ENCODE measurements around the gene CROCC. TPM values are rescaled to one million over a fixed set of nuclear protein-coding genes. Genes with fewer than 3 reads are reported as not detected.

Gene CROCC
- total and polyA plus RNA-seq, 9 of the 15 experiments (the other 6 are each of a cell fraction or from before 2014, with no cell fraction given) = 0.17 to 15.4 (median 7.6) TPM

DNA sequence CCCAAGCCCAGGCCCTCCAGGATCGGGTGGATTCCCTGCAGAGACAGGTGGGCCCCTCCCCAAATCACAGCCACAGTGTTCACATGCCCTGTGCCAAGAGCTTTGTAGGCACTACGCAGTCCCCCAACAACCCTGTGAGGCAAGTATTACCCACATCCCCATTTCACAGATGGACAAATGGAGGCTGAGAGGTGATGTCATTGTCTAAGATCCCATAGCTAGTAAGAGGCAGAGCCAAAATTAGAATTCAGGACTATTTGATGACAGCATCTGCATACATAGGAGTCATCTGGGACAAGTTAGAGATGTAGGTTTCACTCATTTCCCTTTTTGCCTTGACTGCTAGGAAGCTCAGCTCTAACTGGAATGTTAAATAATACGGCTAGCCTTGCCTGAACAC is 46.6 kb downstream of the CROCC start (continued):
- TF ChIP-seq, protein P1, sequence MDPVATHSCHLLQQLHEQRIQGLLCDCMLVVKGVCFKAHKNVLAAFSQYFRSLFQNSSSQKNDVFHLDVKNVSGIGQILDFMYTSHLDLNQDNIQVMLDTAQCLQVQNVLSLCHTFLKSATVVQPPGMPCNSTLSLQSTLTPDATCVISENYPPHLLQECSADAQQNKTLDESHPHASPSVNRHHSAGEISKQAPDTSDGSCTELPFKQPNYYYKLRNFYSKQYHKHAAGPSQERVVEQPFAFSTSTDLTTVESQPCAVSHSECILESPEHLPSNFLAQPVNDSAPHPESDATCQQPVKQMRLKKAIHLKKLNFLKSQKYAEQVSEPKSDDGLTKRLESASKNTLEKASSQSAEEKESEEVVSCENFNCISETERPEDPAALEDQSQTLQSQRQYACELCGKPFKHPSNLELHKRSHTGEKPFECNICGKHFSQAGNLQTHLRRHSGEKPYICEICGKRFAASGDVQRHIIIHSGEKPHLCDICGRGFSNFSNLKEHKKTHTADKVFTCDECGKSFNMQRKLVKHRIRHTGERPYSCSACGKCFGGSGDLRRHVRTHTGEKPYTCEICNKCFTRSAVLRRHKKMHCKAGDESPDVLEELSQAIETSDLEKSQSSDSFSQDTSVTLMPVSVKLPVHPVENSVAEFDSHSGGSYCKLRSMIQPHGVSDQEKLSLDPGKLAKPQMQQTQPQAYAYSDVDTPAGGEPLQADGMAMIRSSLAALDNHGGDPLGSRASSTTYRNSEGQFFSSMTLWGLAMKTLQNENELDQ (CRISPR knock-in tag; IDR thresholded peaks at IDR 0.05; ENCODE audit: borderline replicate concordance) = no peak
- TF ChIP-seq RCOR1 (IDR thresholded peaks at IDR 0.05; ENCODE audit: borderline replicate concordance in 1 of 2, low read depth in 2 of 2, low read length in 2 of 2) = peak in 1 of 2 experiments; percentile 13; a peak in 1 of 4 replicates
- TF ChIP-seq JUND (IDR thresholded peaks at IDR 0.05; ENCODE audit: borderline replicate concordance, low read depth, low read length) = 0 out of 2 replicates have a peak, but pooled peaks have one; percentile 20
- TF ChIP-seq JUND (tag; IDR thresholded peaks at IDR 0.05; ENCODE audit: borderline replicate concordance, low read depth, low read length) = peak; percentile 65; the same call in 2 of the 3 replicates
- no peak for TF ChIP-seq KHSRP (IDR thresholded peaks at IDR 0.05)
- no peak for TF ChIP-seq GATAD2B (IDR thresholded peaks at IDR 0.05; ENCODE audit: borderline replicate concordance)
- no peak for TF ChIP-seq ZNF408 (CRISPR knock-in tag; IDR thresholded peaks at IDR 0.05; ENCODE audit: low read depth)
- TF ChIP-seq ZEB2 (IDR thresholded peaks at IDR 0.05) = no peak
- TF ChIP-seq SIX5 (IDR thresholded peaks at IDR 0.05; ENCODE audit: borderline replicate concordance in 1 of 2, insufficient read depth in 1 of 2, low read depth in 1 of 2, low read length in 2 of 2) = no peak
- TF ChIP-seq, protein P2, sequence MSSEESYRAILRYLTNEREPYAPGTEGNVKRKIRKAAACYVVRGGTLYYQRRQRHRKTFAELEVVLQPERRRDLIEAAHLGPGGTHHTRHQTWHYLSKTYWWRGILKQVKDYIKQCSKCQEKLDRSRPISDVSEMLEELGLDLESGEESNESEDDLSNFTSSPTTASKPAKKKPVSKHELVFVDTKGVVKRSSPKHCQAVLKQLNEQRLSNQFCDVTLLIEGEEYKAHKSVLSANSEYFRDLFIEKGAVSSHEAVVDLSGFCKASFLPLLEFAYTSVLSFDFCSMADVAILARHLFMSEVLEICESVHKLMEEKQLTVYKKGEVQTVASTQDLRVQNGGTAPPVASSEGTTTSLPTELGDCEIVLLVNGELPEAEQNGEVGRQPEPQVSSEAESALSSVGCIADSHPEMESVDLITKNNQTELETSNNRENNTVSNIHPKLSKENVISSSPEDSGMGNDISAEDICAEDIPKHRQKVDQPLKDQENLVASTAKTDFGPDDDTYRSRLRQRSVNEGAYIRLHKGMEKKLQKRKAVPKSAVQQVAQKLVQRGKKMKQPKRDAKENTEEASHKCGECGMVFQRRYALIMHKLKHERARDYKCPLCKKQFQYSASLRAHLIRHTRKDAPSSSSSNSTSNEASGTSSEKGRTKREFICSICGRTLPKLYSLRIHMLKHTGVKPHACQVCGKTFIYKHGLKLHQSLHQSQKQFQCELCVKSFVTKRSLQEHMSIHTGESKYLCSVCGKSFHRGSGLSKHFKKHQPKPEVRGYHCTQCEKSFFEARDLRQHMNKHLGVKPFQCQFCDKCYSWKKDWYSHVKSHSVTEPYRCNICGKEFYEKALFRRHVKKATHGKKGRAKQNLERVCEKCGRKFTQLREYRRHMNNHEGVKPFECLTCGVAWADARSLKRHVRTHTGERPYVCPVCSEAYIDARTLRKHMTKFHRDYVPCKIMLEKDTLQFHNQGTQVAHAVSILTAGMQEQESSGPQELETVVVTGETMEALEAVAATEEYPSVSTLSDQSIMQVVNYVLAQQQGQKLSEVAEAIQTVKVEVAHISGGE (CRISPR knock-in tag; IDR thresholded peaks at IDR 0.05) = no peak
- no peak for TF ChIP-seq ZFP1 (CRISPR knock-in tag; IDR thresholded peaks at IDR 0.05)
- TF ChIP-seq PHB (CRISPR knock-in tag; IDR thresholded peaks at IDR 0.05) = no peak
- no peak for TF ChIP-seq TEAD2 (tag; IDR thresholded peaks at IDR 0.05)
- no peak for TF ChIP-seq DDX20 (tag; IDR thresholded peaks at IDR 0.05; ENCODE audit: low read depth)
- TF ChIP-seq SETDB1 (IDR thresholded peaks at IDR 0.05; ENCODE audit: low read length) = no peak
- no peak for TF ChIP-seq FOXA1 (IDR thresholded peaks at IDR 0.05; ENCODE audit: borderline replicate concordance)
- TF ChIP-seq, protein P3, sequence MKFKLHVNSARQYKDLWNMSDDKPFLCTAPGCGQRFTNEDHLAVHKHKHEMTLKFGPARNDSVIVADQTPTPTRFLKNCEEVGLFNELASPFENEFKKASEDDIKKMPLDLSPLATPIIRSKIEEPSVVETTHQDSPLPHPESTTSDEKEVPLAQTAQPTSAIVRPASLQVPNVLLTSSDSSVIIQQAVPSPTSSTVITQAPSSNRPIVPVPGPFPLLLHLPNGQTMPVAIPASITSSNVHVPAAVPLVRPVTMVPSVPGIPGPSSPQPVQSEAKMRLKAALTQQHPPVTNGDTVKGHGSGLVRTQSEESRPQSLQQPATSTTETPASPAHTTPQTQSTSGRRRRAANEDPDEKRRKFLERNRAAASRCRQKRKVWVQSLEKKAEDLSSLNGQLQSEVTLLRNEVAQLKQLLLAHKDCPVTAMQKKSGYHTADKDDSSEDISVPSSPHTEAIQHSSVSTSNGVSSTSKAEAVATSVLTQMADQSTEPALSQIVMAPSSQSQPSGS (CRISPR knock-in tag; IDR thresholded peaks at IDR 0.05) = peak; percentile 72; the same call in 1 of the 2 replicates
- peak; percentile 59; the same call in 1 of the 2 replicates for TF ChIP-seq SMARCA5 (IDR thresholded peaks at IDR 0.05)
- TF ChIP-seq, protein P4, sequence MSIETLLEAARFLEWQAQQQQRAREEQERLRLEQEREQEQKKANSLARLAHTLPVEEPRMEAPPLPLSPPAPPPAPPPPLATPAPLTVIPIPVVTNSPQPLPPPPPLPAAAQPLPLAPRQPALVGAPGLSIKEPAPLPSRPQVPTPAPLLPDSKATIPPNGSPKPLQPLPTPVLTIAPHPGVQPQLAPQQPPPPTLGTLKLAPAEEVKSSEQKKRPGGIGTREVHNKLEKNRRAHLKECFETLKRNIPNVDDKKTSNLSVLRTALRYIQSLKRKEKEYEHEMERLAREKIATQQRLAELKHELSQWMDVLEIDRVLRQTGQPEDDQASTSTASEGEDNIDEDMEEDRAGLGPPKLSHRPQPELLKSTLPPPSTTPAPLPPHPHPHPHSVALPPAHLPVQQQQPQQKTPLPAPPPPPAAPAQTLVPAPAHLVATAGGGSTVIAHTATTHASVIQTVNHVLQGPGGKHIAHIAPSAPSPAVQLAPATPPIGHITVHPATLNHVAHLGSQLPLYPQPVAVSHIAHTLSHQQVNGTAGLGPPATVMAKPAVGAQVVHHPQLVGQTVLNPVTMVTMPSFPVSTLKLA (conservative IDR thresholded peaks at IDR 0.05) = no peak
- no peak for TF ChIP-seq NR2C1 (IDR thresholded peaks at IDR 0.05)
- TF ChIP-seq NR2C1 (tag; IDR thresholded peaks at IDR 0.05) = no peak
